HCT116 (cell line): Measurements from ENCODE around the gene C19orf38. TPM values are rescaled to one million over a fixed set of nuclear protein-coding genes. Genes with fewer than 3 reads are reported as not detected.

Experiments used
- ATAC-seq: fragments of 200-7000 bp; cut with Tn5 transposase; 2 replicates; pipeline ENCODE4 v1.9.1; 2020; ENCODE audit warnings: mild to moderate bottlenecking, moderate library complexity
- BruUV-seq: library from RNA; stranded (reverse); fragments of 400-500 nt; replicated peaks from 2 replicates; lab custom pipeline; 2021; lab: Mats Ljungman, UMichigan
- CTCF ChIA-PET: fragments of 300-600 bp; sonication (Branson Sonifier 250); formaldehyde crosslinking; loops from one replicate; lab custom pipeline; 2021; ENCODE audit warnings: antibody characterized with exemption; lab: Charles Lee
- POLR2A ChIA-PET: fragments of 300-600, 350-600 bp; sonication (Branson Sonifier 250); formaldehyde crosslinking; loops from one replicate; lab custom pipeline; 2021; ENCODE audit warnings: antibody characterized with exemption; lab: Charles Lee
- RAD21 ChIA-PET, 2 experiments: fragments of 300-600 bp; sonication (Branson Sonifier 250); formaldehyde crosslinking; loops; one replicate each; lab custom pipeline; 2023; ENCODE audit warnings: low total read pairs in 2 of 2; ENCODE audit not compliant: uncharacterized antibody in 2 of 2, unreplicated experiment in 2 of 2, low non-redundant PET in 1 of 2; lab: Charles Lee
- DNase-seq: peaks from one replicate; pipeline ENCODE4 v3.0.0-alpha.2; 2010; ENCODE audit warnings: low read depth, low spot score
- H2AFZ ChIP-seq: fragments of 200-600 bp; shearing (Covaris generic), sonication (generic); 2 replicates; pipeline ENCODE4 v1.6.1; 2017; ENCODE audit warnings: low read depth, mixed run types, mixed read lengths, antibody characterized with exemption, low read length; ENCODE audit not compliant: poor library complexity, severe bottlenecking
- H3K27ac ChIP-seq: 2 replicates; pipeline ENCODE4 v1.5.1; 2012; ENCODE audit warnings: low read depth, low read length
- H3K27me3 ChIP-seq: fragments of 200-600 bp; sonication (generic); 2 replicates; pipeline ENCODE4 v1.6.1; 2016; ENCODE audit warnings: mixed run types, low read length, mixed read lengths; ENCODE audit not compliant: insufficient read depth
- H3K36me3 ChIP-seq, 2 experiments: fragments of 200-500 bp in 1 of 2; fragments of 200-600 bp in 1 of 2; sonication (Bioruptor generic) in 1 of 2; sonication (generic) in 1 of 2; 2 replicates each; pipeline versions ENCODE4 v1.5.1 to v1.6.1; 2014 to 2016; ENCODE audit warnings: low read length in 2 of 2, inconsistent platforms in 1 of 2, mixed read lengths in 1 of 2, mixed run types in 1 of 2; ENCODE audit not compliant: insufficient read depth in 2 of 2, control insufficient read depth in 1 of 2
- H3K4me1 ChIP-seq, 2 experiments: fragments of 200-600 bp in 1 of 2; sonication (generic) in 1 of 2; 2 replicates each; pipeline versions ENCODE4 v1.5.1 to v1.6.1; 2012 to 2017; ENCODE audit warnings: low read length in 2 of 2, inconsistent platforms in 1 of 2, mild to moderate bottlenecking in 1 of 2, mixed read lengths in 1 of 2, mixed run types in 1 of 2, moderate library complexity in 1 of 2; ENCODE audit not compliant: insufficient read depth in 2 of 2, control insufficient read depth in 1 of 2
- H3K4me2 ChIP-seq: fragments of 200-600 bp; sonication (generic); 2 replicates; pipeline ENCODE4 v1.6.1; 2017; ENCODE audit warnings: mixed run types, low read length, mixed read lengths
- H3K4me3 ChIP-seq, 2 experiments: fragments of 200-600 bp in 1 of 2; sonication (generic) in 1 of 2; replicated peaks in 1 of 2; 2 replicates each; pipeline ENCODE4 v1.5.1; 2011 to 2016; ENCODE audit warnings: low read length in 2 of 2, control low read depth in 1 of 2, low read depth in 1 of 2, mild to moderate bottlenecking in 1 of 2, mixed read lengths in 1 of 2, mixed run types in 1 of 2
- H3K79me2 ChIP-seq: fragments of 200-600 bp; sonication (generic); 2 replicates; pipeline ENCODE4 v1.6.1; 2017; ENCODE audit warnings: mild to moderate bottlenecking, mixed run types, low read length, moderate library complexity, mixed read lengths; ENCODE audit not compliant: insufficient read depth
- H3K9ac ChIP-seq: fragments of 200-600 bp; sonication (generic); 2 replicates; pipeline ENCODE4 v1.6.1; 2016; ENCODE audit warnings: low read length, mixed read lengths
- H3K9me2 ChIP-seq: fragments of 200-600 bp; sonication (generic), shearing (Covaris generic); 2 replicates; pipeline ENCODE4 v1.6.1; 2017; ENCODE audit warnings: mixed run types, mild to moderate bottlenecking, moderate library complexity; ENCODE audit not compliant: insufficient read depth
- H3K9me3 ChIP-seq, 2 experiments: fragments of 200-500 bp in 1 of 2; fragments of 200-600 bp in 1 of 2; sonication (Bioruptor generic) in 1 of 2; sonication (generic) in 1 of 2; 2 replicates each; pipeline ENCODE4 v1.6.1; 2014 to 2017; ENCODE audit warnings: low read length in 2 of 2, mixed read lengths in 2 of 2, inconsistent platforms in 1 of 2, low read depth in 1 of 2, mild to moderate bottlenecking in 1 of 2, mixed run types in 1 of 2, moderate library complexity in 1 of 2; ENCODE audit not compliant: control insufficient read depth in 1 of 2, insufficient read depth in 1 of 2
- H4K20me1 ChIP-seq: fragments of 200-600 bp; sonication (generic), shearing (Covaris generic); 2 replicates; pipeline ENCODE4 v1.6.1; 2017; ENCODE audit warnings: mixed run types, mild to moderate bottlenecking, moderate library complexity; ENCODE audit not compliant: insufficient read depth
- EGR1 ChIP-seq: IDR thresholded peaks from 2 replicates; pipeline ENCODE4 v1.6.1; 2012; ENCODE audit warnings: low read depth
- ELF1 ChIP-seq: IDR thresholded peaks from 2 replicates; pipeline ENCODE4 v1.6.1; 2012; ENCODE audit warnings: low read depth, borderline replicate concordance
- RAD21 ChIP-seq: IDR thresholded peaks from 2 replicates; pipeline ENCODE4 v1.6.1; 2012; ENCODE audit warnings: low read depth, mild to moderate bottlenecking
- SP1 ChIP-seq: IDR thresholded peaks from 2 replicates; pipeline ENCODE4 v1.6.1; 2012; ENCODE audit warnings: low read depth
- YY1 ChIP-seq: IDR thresholded peaks from 2 replicates; pipeline ENCODE4 v1.6.1; 2011; ENCODE audit warnings: low read length, low read depth, moderate library complexity, mild to moderate bottlenecking; ENCODE audit not compliant: insufficient replicate concordance; ENCODE audit errors: extremely low read depth
- intact Hi-C: fragments of 100-400 bp; cut with micrococcal nuclease; formaldehyde crosslinking; loops from 2 replicates; pipeline ENCODE4 v1.10.0; 2022
- total RNA-seq: library from RNA; stranded (reverse); gene quantifications from one replicate; pipeline ENCODE4 v1.2.1, GENCODE V29; 2021; ENCODE audit not compliant: unreplicated experiment
- TF ChIP-seq, protein P1 (sequence below): IDR thresholded peaks from 2 replicates; pipeline ENCODE4 v1.6.1; 2011; ENCODE audit warnings: mild to moderate bottlenecking, low read length, moderate library complexity; ENCODE audit not compliant: insufficient replicate concordance; ENCODE audit errors: extremely low read depth
- TF ChIP-seq, protein P2 (sequence below), 3 experiments: fragments of 200-600 bp in 1 of 3; sonication (generic) in 1 of 3; IDR thresholded peaks in 2 of 3; conservative IDR thresholded peaks in 1 of 3; 2 replicates each; pipeline ENCODE4 v1.5.1; 2012 to 2017; ENCODE audit warnings: low read depth in 2 of 3, low read length in 2 of 3, antibody characterized with exemption in 1 of 3, borderline replicate concordance in 1 of 3, control low read depth in 1 of 3, mild to moderate bottlenecking in 1 of 3, mixed read lengths in 1 of 3, mixed run types in 1 of 3, moderate library complexity in 1 of 3; ENCODE audit not compliant: insufficient read depth in 1 of 3

Gene C19orf38
- total RNA-seq, 1 experiment from 2014 or later, result 0.74 TPM

DNA sequence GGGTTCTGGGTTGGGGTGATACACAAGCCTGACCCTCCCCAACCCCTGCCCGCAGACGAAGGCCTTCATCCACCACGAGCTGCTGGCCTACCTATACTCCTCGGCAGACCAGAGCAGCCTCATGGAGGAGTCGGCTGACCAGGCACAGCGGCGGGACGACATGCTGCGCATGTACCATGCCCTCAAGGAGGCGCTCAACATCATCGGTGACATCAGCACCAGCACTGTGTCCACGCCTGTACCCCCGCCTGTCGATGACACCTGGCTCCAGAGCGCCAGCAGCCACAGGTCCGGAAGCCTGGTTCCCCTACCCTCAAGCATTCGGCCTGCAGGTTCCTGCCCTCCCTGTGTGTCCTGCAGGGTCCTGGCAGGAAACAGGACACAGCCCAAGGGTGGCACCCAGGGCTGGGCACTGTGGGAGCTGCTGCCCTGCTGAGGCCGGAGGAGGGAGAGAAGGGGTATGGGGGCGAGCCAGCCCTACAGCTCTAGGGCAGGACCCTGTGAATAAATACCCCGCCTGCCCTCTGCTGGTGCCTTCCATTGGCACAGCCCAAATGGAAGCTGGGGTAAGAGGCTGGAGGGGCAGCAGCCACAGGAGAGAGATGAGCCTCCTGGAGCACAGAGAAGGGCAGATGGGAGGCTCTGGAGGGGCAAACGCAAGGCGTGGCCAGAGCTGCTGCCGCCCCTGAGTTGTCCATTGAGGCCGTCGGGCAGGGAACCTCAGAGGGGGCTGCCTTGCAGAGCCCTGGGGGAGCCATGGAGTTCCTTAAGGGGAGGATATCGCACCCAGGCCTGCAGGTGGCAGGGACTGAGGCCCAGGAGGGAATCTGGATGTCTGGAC lies 19.0 kb upstream of the C19orf38 start:
- no peaks in the 10 kb centered on the region for H3K9me2 ChIP-seq
- BruUV-seq, result no TSS peak
- H4K20me1 ChIP-seq, result no peaks in the 10 kb centered on the region
- H3K4me3 ChIP-seq, result no peak overlapping the region
- no peaks in the 10 kb centered on the region for H3K79me2 ChIP-seq
- DNase-seq (no peak), ATAC-seq (peak; percentile 68)
- no peaks in the 10 kb centered on the region for H3K9me3 ChIP-seq
- CTCF ChIA-PET, result interaction anchor here (1.7 to 1.9 kb wide), 2 partner anchors 35 to 112 kb away, joined by 4 to 10 read pairs; partner anchors contain the start of gene DNM2
- TF ChIP-seq RAD21 (peak; percentile 34; the same call in 1 of the 2 replicates), EGR1 (no peak), ELF1 (no peak), SP1 (no peak), YY1 (no peak)
- TF ChIP-seq, protein P1, sequence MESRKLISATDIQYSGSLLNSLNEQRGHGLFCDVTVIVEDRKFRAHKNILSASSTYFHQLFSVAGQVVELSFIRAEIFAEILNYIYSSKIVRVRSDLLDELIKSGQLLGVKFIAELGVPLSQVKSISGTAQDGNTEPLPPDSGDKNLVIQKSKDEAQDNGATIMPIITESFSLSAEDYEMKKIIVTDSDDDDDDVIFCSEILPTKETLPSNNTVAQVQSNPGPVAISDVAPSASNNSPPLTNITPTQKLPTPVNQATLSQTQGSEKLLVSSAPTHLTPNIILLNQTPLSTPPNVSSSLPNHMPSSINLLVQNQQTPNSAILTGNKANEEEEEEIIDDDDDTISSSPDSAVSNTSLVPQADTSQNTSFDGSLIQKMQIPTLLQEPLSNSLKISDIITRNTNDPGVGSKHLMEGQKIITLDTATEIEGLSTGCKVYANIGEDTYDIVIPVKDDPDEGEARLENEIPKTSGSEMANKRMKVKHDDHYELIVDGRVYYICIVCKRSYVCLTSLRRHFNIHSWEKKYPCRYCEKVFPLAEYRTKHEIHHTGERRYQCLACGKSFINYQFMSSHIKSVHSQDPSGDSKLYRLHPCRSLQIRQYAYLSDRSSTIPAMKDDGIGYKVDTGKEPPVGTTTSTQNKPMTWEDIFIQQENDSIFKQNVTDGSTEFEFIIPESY, result no peak
- TF ChIP-seq, protein P2, sequence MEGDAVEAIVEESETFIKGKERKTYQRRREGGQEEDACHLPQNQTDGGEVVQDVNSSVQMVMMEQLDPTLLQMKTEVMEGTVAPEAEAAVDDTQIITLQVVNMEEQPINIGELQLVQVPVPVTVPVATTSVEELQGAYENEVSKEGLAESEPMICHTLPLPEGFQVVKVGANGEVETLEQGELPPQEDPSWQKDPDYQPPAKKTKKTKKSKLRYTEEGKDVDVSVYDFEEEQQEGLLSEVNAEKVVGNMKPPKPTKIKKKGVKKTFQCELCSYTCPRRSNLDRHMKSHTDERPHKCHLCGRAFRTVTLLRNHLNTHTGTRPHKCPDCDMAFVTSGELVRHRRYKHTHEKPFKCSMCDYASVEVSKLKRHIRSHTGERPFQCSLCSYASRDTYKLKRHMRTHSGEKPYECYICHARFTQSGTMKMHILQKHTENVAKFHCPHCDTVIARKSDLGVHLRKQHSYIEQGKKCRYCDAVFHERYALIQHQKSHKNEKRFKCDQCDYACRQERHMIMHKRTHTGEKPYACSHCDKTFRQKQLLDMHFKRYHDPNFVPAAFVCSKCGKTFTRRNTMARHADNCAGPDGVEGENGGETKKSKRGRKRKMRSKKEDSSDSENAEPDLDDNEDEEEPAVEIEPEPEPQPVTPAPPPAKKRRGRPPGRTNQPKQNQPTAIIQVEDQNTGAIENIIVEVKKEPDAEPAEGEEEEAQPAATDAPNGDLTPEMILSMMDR (IDR thresholded peaks at IDR 0.05 in 2 of 3, conservative IDR thresholded peaks at IDR 0.05 in 1 of 3; ENCODE audit: borderline replicate concordance in 1 of 3, insufficient read depth in 1 of 3, low read depth in 2 of 3, low read length in 2 of 3), result peak in 2 of 3 experiments; percentile 26; a peak in 1 of 6 replicates
- H2AFZ ChIP-seq, result no peak overlapping the region
- POLR2A ChIA-PET, result no interaction called here
- RAD21 ChIA-PET, result no interaction called here
- peaks cover 15 to 23% of the 10 kb centered on the region in 2 experiments for H3K36me3 ChIP-seq
- no peaks in the 10 kb centered on the region for H3K27me3 ChIP-seq
- no peak overlapping the region; the same call in 1 of the 2 replicates for H3K27ac ChIP-seq
- H3K9ac ChIP-seq, result no peak overlapping the region
- H3K4me2 ChIP-seq, result no peak overlapping the region
- intact Hi-C loops, result no loop called here
- H3K4me1 ChIP-seq, result no peaks in the 10 kb centered on the region
